Uterus (tissue), 2 donors: ENCODE results near the gene ZNG1F.
"Not testable (repeated sequence)": the region's sequence is repeated elsewhere in the genome, so short reads cannot be mapped to it uniquely, and the experiment has no call there.

ENCODE experiments used
- CTCF ChIP-seq, 4 experiments: fragments of 200-600 bp in 2 of 4; fragments of 450-650 bp in 2 of 4; sonication (generic) in 2 of 4; IDR thresholded peaks; one replicate each; pipeline ENCODE4 v1.5.1; 2016 to 2019; ENCODE audit warnings: antibody characterized with exemption in 4 of 4, mild to moderate bottlenecking in 2 of 4, moderate library complexity in 1 of 4
- POLR2A ChIP-seq, 2 donors: fragments of 450-650 bp; IDR thresholded peaks; one replicate each; pipeline ENCODE4 v1.6.1; 2016; ENCODE audit warnings: antibody characterized with exemption in 2 of 2, mild to moderate bottlenecking in 1 of 2, moderate library complexity in 1 of 2

- TF ChIP-seq CTCF, POLR2A (IDR thresholded peaks at IDR 0.05): not testable (repeated sequence)
Measured at GRCh38 chr9:41120696-41121095, 68.4 kb downstream of the ZNG1F start.
